HG02938 (cell line): ENCODE results near the gene REST.

ENCODE experiments used
- ATAC-seq: cut with Tn5 transposase; IDR thresholded peaks from one replicate; pipeline ENCODE4 v1.9.1; 2021; ENCODE audit warnings: mild to moderate bottlenecking, moderate library complexity; ENCODE audit not compliant: unreplicated experiment

Gene REST

DNA sequence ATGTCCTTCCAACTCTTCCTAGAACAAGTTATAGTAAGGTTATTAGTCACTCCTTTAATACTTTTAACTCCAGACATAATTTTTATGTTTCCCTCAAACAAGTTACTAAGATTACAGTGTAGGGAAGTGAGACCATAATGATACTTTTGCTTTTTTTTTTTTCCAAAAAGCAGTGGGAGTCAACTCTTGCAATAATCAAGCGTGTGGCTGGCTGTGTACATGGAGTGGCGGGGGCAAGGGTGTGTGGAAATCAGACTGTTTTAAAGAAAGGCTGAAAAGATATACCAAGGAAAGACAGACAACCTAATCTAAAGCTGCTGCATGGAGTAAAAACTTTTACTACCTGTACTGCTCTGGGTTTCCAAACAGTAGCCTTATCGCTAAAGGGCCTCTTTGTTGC lies 65.6 kb downstream of the REST start:
- ATAC-seq: no peak

DNA sequence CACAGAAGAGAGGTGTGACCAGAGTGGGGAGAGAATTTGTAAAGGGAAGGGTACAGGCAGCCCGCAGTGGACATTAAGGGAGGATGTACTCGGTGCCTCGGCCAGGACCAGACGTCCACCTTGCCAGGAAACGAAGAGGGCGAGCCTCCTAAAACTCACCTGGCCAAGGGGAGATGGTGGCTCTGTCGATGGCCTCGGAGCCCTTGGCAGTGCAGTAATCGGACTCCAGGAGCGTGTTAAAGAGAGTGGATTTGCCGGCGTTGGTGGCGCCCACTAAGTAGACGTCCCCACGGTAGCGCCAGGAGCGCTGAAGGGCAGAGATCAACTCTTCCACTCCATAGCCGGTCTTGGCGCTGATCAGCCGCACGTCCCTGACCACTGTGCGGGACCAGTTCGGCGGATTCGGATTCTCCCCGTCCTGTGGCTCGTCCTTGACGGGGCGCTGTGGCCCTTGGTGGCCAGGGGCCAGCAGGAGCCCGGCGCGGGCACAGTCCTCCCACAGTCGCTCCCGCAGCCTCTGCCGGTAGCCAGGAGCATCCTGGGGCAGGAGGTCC lies 68.7 kb downstream of the REST start:
- no peak for ATAC-seq

DNA sequence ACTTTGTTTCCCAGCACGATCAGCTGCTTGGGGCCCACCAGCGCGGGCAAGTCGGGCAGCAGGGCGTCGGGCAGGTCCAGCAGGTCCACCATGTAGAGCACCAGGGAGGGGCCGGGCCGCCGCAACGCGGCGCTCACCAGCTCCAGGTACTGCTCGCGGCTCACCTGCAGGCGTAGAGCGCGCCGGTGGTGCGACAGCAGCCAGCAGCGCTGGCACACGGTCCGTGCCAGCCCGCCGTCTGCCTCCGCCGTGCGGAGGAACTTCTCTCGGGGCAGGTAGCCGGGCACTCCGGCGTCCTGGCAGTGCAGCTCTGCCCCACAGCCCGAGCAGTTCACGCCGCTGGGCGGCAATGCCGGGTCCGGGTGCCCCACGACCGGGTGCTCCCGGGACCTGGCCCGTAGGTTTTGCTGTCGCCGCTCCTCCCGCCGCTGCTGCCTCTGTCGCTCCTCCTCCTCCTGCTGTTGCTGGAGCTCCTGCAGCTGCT lies 69.2 kb downstream of the REST start:
- peak; percentile 19 for ATAC-seq

DNA sequence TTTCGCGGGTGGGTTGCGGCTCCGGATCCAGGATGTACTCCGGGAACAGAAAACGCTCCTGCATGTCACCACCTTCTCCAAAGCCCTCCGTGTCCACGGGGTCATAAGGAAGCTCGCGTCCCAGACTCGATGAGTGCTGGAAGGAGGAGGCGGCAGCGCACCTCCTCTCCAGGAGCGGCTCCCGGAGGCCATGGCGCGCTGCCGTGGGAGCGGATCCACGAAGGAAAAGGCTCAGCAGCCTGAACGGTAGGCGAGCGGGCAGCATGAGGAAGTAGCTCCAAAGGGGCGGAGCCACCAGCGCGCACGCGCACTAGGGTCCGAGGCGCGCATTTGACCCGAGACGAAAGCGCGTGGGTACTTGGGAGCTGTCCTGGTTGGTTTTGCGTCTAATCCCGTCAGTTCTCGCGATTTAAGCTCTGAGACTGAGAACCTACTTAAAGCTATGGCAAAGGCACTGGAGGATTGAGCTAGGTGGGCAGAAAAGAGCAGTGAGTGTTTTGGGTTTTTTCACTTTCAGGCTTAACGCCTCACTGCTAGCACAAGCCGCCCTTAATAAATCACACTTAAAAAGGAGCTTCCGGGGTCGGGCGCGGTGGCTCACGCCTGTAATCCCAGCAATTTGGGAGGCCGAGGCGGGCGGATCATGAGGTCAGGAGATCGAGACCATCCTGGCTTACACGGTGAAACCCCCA lies 69.8 kb downstream of the REST start, which contains the start of gene NOA1:
NOA1 (minus strand) TSS at position 286 of the 692 bp plus-strand sequence; CDS start at position 265, 21 bp downstream.
- peak; percentile 79 for ATAC-seq

DNA sequence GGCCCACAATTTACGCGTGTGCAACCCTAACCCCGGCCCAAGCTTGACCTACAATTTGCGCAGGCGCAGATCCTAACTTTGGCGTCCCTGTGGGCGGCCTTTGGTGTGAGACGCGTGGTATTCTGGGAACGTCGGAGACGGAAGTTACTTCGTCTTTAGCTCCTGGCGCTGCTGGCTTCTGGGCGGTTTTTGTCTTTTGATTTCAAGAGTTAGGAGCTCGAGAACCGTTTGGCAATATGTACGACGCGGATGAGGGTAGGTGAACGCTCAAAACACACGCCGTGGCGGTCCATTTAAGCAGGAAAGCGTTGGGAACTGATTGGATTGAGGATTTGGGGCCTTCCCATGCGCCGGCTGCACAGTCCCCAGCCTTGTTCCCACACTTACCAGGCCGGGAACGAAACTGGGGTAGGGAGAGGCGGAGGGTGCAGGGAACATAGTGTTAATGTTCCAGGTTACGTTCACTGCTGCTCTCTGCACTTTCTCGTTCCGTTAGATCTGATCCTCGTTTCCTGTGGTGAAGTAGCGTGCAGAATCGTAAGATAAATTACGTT lies 71.1 kb downstream of the REST start, which contains the start of gene POLR2B:
POLR2B (plus strand) TSS at position 147 of the 554 bp plus-strand sequence; CDS start at position 237, 90 bp downstream.
- peak; percentile 38 for ATAC-seq

DNA sequence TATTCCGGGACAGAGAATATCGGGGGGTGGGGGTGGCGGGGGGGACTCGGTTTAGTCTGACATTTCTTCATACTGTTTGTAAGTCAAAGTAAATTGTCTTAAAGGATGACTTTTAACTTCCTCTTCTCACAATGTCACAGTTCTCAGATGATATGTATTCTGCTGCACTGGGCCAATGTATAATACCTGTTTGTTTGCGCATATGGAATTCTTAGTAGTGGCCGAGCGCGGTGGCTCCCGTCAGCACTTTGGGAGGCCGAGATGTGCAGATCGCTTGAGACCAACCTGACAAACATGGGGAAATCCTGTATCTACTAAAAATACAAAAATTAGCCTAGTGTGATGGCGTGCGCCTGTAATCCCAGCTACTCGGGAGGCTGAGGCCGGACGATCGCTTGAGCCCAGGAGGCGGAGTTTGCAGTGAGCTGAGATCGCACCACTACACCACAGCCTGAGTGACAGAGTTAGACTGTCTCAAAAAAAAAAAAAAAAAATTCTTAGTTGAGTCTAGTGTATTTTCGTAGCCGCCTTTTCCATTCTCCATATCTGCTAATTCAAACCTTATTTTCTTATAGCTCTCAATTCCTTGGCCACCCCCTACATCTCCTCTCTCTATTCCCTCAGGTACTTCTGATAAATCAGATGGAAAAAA lies 71.8 kb downstream of the REST start:
- ATAC-seq: no peak

DNA sequence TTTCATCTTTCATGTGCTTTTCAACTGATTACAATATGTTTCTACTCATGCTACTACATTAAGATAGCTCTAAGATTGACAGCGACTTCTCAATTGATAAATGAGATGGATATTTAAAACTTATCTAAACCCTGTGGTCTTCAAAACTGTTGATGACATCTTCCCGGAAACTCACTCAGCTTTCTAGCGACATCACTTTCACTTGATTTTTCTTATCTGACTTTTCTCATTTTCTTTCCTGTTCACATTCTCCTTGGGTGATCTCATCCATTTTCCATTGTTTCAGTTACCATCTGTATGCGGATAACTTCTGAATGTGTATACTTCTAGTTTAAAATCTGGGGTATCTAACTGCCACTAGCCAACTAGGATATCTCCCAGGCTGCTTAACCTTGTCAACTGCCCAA lies 74.1 kb downstream of the REST start:
- no peak for ATAC-seq

DNA sequence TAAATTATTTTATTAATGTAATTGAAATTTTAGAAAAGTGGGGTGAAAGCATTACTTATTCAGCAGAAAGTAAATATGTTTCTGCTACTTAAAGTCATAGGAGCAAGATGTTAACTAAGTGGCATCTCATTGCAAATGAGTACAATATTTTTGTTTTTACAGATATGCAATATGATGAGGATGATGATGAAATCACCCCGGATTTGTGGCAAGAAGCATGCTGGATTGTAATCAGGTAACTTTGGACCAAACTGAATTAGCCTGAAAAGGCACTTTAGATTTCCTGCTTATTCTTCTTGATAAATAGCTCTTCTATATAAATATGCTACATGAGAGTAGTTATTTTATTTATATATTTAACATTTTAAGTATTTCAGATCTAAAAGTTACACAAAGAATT lies 78.5 kb downstream of the REST start:
- no peak for ATAC-seq

DNA sequence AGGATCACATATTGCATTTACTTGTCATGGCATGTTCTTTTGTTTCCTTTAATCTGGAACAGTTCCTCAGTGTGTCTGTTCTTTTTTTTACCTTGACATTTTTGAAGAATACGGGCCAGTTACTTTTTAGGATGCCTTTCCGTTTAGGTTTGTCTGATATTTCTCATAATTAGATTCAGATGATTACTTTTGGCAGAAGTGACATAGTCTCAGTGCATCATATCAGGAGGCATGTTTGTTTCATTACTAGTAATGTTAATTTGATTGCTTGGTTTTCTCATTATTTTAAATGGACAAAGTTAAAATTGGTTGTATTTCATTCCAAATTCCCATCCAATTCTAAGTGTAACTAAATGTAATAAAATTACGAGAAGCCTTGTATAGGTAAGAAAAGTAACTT lies 79.3 kb downstream of the REST start:
- no peak for ATAC-seq

DNA sequence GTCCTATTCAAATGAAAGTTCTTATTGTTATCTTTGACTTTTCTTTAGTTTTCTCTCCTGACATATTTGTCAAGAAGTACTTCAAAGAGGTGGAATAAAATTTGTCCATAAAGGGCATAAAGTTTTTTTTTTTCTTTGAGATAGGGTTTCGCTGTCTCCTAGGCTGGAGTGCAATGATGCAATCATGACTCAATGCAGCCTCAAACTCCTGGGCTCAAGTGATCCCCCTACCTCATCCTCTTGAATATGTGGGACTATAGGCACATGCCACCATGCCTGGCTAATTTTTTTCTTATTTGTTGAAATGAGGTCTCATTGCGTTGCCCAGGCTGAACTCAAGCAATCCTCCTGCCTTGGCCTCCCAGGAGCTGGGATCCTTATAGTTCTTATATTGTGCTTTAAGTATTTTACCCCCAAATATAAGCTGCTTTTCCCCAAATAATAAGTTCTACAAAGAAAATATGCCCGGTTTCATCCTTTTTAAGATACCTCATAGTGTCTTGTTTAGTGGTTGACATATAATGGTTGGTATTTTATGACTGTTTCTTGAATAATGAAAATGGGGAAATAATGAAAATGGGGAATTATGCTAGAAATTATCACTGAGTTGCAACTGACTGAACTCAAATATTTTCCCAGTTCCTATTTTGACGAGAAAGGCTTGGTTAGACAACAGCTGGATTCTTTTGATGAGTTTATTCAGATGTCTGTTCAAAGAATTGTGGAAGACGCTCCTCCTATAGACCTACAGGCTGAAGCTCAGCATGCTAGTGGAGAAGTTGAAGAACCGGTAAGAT lies 82.6 kb downstream of the REST start:
- ATAC-seq: no peak

DNA sequence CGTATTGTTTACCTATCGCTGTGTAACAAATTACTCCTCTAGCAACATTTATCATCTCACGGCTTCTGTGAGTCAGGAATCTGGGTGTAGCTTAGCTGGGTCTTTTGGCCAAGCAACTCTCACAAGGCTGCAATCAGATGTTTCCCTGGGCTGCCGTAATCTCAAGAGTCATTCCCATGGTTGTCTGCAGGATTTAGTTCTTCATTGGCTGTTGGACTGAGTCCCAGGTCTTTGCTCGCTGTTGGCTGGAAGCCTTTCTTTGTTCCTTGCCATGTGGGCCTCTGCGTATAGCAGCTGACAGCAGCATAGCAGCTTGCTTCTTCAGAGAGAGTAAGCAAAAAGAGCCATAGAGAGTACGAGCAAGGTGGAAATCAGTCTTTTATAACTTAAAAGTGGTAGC lies 87.8 kb downstream of the REST start:
- no peak for ATAC-seq

DNA sequence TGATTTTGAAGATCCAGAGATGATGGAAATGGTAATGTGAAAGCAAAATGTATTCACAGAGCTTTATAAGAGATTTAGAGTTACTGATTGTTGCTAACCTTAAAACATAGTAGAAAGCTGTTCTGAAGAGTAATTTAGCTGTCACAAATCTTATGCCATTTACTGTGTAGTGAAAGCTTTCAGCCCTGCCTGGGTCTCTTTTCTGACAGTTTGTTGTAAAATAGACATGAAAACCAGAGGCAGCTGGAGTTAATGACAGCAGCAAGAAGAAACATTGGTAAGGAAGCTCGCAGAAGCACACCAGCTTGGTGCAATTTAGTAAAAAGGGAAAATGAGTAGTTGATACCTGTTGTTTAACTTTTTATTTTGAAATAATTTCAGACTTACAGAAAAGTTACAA lies 92.1 kb downstream of the REST start:
- no peak for ATAC-seq

DNA sequence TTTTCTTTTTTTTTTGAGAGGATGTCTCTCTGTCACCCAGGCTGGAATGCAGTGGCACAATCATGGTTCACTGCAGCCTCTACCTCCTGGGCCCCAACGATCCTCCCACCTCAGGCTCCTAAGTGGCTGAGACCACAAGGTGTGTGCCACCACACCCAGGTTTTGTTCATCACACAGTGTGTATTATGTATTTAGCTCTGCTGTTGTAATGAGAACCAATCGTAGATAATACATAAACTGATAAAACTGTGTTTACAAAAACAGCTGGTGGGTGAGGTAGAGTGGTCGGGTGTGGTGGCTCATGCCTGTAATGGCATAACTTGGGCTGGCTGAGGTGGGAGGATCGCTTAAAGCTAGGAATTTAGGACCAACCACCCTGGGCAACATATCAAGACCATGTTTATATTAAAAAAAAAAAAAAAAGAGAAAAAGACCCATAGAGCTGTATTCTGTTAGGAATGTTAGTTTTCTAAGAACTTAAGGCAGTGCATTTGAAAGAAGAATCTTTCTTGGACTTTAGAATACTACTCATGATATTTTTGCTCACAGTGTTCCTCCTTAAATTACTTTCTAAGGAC lies 105.9 kb downstream of the REST start:
- ATAC-seq: no peak
